ENCODE measurements around the gene BET1L.

DNA sequence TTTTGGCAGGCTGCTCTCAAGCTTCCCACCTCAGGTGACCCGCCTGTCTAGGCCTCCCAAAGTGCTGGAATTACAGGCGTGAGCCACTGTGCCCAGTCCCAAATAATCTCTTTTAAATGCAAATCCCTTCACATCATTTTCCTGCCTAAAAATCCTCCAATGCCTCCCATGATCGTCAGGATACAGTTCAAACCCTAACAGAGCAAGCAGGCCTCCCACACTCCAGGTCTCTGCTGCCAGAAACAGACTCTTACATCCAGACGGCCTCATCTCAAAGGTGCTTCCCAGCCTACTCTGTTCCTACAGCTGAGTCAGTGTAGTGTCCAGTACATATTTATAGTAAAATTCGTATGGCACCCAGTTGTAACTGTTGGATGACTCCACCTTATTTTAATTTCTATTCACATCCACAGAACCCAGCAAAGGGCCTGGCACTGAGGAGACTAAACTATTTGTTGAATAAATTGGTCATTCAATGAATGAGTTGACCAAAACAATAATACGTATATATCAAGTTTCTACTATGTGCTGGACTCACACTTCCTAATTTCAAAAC lies 20.7 kb upstream of the BET1L start:
- TF ChIP-seq HNF4G (IDR thresholded peaks at IDR 0.05): no peak
- TF ChIP-seq, protein P1, sequence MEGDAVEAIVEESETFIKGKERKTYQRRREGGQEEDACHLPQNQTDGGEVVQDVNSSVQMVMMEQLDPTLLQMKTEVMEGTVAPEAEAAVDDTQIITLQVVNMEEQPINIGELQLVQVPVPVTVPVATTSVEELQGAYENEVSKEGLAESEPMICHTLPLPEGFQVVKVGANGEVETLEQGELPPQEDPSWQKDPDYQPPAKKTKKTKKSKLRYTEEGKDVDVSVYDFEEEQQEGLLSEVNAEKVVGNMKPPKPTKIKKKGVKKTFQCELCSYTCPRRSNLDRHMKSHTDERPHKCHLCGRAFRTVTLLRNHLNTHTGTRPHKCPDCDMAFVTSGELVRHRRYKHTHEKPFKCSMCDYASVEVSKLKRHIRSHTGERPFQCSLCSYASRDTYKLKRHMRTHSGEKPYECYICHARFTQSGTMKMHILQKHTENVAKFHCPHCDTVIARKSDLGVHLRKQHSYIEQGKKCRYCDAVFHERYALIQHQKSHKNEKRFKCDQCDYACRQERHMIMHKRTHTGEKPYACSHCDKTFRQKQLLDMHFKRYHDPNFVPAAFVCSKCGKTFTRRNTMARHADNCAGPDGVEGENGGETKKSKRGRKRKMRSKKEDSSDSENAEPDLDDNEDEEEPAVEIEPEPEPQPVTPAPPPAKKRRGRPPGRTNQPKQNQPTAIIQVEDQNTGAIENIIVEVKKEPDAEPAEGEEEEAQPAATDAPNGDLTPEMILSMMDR (IDR thresholded peaks at IDR 0.05; ENCODE audit: low read depth, low read length, missing input control): no peak
- TF ChIP-seq RXRA (IDR thresholded peaks at IDR 0.05): no peak
- TF ChIP-seq, protein P2, sequence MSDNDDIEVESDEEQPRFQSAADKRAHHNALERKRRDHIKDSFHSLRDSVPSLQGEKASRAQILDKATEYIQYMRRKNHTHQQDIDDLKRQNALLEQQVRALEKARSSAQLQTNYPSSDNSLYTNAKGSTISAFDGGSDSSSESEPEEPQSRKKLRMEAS (IDR thresholded peaks at IDR 0.05): no peak
- no peak for TF ChIP-seq SP1 (IDR thresholded peaks at IDR 0.05)
- TF ChIP-seq, protein P3, sequence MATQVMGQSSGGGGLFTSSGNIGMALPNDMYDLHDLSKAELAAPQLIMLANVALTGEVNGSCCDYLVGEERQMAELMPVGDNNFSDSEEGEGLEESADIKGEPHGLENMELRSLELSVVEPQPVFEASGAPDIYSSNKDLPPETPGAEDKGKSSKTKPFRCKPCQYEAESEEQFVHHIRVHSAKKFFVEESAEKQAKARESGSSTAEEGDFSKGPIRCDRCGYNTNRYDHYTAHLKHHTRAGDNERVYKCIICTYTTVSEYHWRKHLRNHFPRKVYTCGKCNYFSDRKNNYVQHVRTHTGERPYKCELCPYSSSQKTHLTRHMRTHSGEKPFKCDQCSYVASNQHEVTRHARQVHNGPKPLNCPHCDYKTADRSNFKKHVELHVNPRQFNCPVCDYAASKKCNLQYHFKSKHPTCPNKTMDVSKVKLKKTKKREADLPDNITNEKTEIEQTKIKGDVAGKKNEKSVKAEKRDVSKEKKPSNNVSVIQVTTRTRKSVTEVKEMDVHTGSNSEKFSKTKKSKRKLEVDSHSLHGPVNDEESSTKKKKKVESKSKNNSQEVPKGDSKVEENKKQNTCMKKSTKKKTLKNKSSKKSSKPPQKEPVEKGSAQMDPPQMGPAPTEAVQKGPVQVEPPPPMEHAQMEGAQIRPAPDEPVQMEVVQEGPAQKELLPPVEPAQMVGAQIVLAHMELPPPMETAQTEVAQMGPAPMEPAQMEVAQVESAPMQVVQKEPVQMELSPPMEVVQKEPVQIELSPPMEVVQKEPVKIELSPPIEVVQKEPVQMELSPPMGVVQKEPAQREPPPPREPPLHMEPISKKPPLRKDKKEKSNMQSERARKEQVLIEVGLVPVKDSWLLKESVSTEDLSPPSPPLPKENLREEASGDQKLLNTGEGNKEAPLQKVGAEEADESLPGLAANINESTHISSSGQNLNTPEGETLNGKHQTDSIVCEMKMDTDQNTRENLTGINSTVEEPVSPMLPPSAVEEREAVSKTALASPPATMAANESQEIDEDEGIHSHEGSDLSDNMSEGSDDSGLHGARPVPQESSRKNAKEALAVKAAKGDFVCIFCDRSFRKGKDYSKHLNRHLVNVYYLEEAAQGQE (IDR thresholded peaks at IDR 0.05): no peak
- TF ChIP-seq EGR1 (IDR thresholded peaks at IDR 0.05; ENCODE audit: low read depth in 2 of 2): no peak
- TF ChIP-seq TAF1 (conservative IDR thresholded peaks at IDR 0.05): no peak
